BLaER1 treated with 17β-estradiol and CSF1 and Interleukin-3, amounts not matched to agents 10 nM and 100 nM (cell line): ENCODE data around the gene CAMKMT.

Experiments
- H3K27ac ChIP-seq, 11 experiments: shearing (Covaris generic); formaldehyde crosslinking; 2 replicates each; pipeline ENCODE4 v1.8.1; 2022
- H3K27me3 ChIP-seq, 11 experiments: shearing (Covaris generic); formaldehyde crosslinking; 2 replicates each; pipeline ENCODE4 v1.8.1; 2022
- H3K36me3 ChIP-seq, 11 experiments: shearing (Covaris generic); formaldehyde crosslinking; 2 replicates each; pipeline ENCODE4 v1.8.1; 2022
- H3K4me1 ChIP-seq, 10 experiments: shearing (Covaris generic); formaldehyde crosslinking; 2 replicates each; pipeline ENCODE4 v1.8.1; 2022
- H3K4me2 ChIP-seq, 11 experiments: shearing (Covaris generic); formaldehyde crosslinking; 2 replicates each; pipeline ENCODE4 v1.8.1; 2022
- H3K4me3 ChIP-seq, 10 experiments: shearing (Covaris generic); formaldehyde crosslinking; 2 replicates each; pipeline ENCODE4 v1.8.1; 2022
- H3K9ac ChIP-seq, 11 experiments: shearing (Covaris generic); formaldehyde crosslinking; 2 replicates each; pipeline ENCODE4 v1.8.1; 2022
- H3K9me3 ChIP-seq, 11 experiments: shearing (Covaris generic); formaldehyde crosslinking; replicated peaks in 1 of 11; 2 replicates each; pipeline ENCODE4 v1.8.1; 2022
- H4K20me1 ChIP-seq, 11 experiments: shearing (Covaris generic); formaldehyde crosslinking; 2 replicates each; pipeline ENCODE4 v1.8.1; 2022
- Cebpa-rat ChIP-seq, 11 experiments: shearing (Covaris generic); IDR thresholded peaks; 2 replicates each; pipeline ENCODE4 v1.8.1; 2022

The CAMKMT gene

DNA sequence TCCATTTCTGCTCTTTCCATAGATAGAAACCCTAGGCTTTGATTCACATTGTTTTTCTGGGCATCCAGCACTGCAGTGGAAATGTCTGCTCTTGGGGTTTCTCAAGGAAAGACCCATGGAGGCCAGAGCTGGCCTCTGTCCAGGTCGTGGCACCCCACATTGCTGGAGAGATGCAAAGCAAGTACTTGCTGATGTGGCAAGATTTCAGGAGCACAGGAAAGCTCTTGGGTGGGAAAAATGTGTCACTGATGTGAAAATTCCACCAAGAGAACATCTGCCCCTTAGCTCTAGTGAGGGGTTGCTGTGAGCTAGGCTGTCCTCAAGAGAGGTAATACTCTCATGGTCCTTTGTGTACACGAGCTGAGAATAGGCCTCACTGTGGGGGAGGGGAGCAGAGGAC, 423.7 kb downstream of the CAMKMT start:
- no peak overlapping the region for H3K9ac ChIP-seq
- peaks cover 0 to 8% (median 3%) of the 10 kb centered on the region in 10 experiments; a peak in 6 of 20 replicates for H3K4me1 ChIP-seq
- no peak overlapping the region for H3K27ac ChIP-seq
- no peak overlapping the region for H3K4me3 ChIP-seq
- H3K9me3 ChIP-seq = peaks cover 10 to 24% (median 16%) of the 10 kb centered on the region in 11 experiments; a peak in 20 of 22 replicates
- H3K36me3 ChIP-seq = no peaks in the 10 kb centered on the region
- no peak for TF ChIP-seq Cebpa-rat (IDR thresholded peaks at IDR 0.05)
- no peak overlapping the region for H3K4me2 ChIP-seq
- H3K27me3 ChIP-seq = no peaks in the 10 kb centered on the region; a peak in 1 of 22 replicates
- H4K20me1 ChIP-seq = no peaks in the 10 kb centered on the region

DNA sequence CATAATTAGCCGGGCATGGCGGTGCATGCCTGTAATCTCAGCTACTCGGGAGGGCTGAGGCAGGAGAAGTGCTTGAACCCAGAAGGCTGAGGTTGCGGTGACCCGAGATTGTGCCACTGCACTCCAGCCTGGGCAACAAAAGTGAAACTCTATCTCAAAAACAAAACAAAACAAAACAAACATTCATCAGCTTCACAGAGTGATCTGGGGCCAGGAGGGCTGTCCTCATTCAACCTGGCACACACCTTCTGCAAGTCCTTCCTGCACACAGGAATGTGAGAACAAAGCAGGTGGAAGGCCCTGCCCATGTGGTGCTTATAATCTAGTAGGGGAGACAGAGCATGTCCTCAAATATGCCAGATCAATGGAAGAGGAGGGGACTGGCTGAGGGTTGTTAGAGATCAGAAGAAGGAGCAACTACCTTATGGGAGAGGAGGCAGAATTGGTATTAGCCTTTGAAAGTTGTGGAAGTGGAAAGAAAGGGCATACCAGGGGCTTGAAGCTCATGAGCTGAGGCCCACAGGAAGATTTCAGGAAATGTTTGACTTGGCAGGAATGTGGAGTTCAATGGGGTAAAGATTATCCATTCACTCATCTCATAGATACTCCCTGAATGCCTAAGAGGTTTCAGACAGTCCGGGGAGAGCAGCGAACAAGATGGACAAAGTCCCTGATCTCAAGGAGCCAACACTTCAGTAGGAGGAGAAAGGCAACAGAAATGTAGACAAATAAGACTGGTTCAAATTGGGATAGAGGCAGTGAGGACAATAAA, 424.5 kb downstream of the CAMKMT start:
- no peak overlapping the region for H3K4me2 ChIP-seq
- peaks cover 13 to 24% (median 22%) of the 10 kb centered on the region in 11 experiments; a peak in 20 of 22 replicates for H3K9me3 ChIP-seq
- H3K4me3 ChIP-seq = no peak overlapping the region
- H3K36me3 ChIP-seq = no peaks in the 10 kb centered on the region
- H3K4me1 ChIP-seq = peaks cover 0 to 8% (median 3%) of the 10 kb centered on the region in 10 experiments; a peak in 6 of 20 replicates
- no peak for TF ChIP-seq Cebpa-rat (IDR thresholded peaks at IDR 0.05)
- no peaks in the 10 kb centered on the region; a peak in 1 of 22 replicates for H3K27me3 ChIP-seq
- H3K9ac ChIP-seq = no peak overlapping the region
- H4K20me1 ChIP-seq = no peaks in the 10 kb centered on the region
- no peak overlapping the region for H3K27ac ChIP-seq

DNA sequence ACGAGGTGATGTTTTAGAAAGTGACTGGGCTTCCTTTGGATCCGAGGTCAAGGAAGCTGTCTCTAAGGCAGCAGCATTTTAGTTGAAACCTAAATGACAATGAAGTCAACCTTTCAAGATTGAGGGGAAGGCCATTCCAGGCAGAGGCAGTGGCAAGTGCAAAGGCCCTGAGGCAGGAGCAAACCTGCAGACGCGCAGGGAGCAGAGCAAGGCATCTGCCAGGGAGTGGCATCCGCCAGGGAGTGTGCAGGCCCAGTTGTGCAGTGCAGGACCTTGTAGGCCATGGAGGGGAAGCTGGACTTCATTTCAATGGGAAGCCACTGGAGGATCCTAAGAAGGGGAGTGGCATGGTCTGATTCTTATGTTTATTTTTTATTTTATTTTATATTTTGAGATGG, 425.1 kb downstream of the CAMKMT start:
- Histone ChIP-seq H3K27ac (no peak overlapping the region), H3K4me3 (no peak overlapping the region), H3K4me1 (peaks cover 0 to 8% (median 3%) of the 10 kb centered on the region in 10 experiments; a peak in 6 of 20 replicates), H3K27me3 (no peaks in the 10 kb centered on the region; a peak in 1 of 22 replicates), H3K9me3 (peaks cover 14 to 27% (median 22%) of the 10 kb centered on the region in 11 experiments; a peak in 20 of 22 replicates), H3K4me2 (no peak overlapping the region), H4K20me1 (no peaks in the 10 kb centered on the region), H3K9ac (no peak overlapping the region), H3K36me3 (no peaks in the 10 kb centered on the region)
- TF ChIP-seq Cebpa-rat (IDR thresholded peaks at IDR 0.05) = no peak

DNA sequence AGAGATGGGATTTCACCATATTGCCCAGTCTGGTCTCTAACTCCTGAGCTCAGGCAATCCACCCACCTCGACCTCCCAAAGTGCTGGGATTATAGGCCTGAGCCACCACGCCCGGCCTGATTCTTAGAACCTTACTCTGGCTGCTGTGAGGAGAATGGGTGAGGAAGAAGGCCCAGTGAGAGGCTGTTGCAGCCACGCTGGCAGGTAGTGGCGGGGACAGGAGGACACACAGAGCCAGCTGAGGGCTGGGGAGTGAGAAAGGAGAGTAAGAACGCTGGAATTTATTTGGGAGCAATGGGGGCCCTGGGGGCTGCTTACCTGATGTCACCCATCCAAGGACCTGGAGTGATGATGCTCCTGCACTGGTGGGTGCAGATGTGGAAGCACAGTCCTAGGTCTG, 425.9 kb downstream of the CAMKMT start:
- Histone ChIP-seq H3K27ac (no peak overlapping the region), H3K4me2 (no peak overlapping the region), H4K20me1 (no peaks in the 10 kb centered on the region), H3K9ac (no peak overlapping the region), H3K9me3 (peaks cover 6 to 20% (median 14%) of the 10 kb centered on the region in 11 experiments; a peak in 19 of 22 replicates), H3K4me1 (peaks cover 0 to 8% (median 3%) of the 10 kb centered on the region in 10 experiments; a peak in 6 of 20 replicates), H3K4me3 (no peak overlapping the region), H3K36me3 (no peaks in the 10 kb centered on the region), H3K27me3 (no peaks in the 10 kb centered on the region; a peak in 1 of 22 replicates)
- TF ChIP-seq Cebpa-rat (IDR thresholded peaks at IDR 0.05) = no peak

DNA sequence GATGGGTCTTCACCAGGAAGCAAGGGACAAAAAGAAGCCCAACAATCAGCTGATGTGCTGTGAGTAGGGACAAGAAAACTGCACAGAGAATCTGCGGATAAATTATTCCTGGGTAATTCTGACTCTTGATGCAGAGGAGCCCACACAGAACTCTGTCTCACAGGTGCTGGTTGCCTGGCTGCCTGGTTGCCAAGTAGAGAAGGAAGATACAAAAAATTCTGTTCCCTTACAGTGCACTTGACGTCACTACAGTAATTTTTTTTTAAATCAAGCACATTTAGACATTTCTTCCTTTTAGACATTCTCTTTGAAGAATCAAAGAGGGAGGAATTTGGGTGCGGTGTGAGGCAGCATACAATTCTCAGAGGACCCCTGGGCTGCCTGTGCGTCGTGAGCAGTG, 427.7 kb downstream of the CAMKMT start:
- no peak for TF ChIP-seq Cebpa-rat (IDR thresholded peaks at IDR 0.05)
- peak overlapping the region in 4 of 11 experiments; percentile 2 to 55 (median 10); a peak in 6 of 22 replicates for H3K4me2 ChIP-seq
- H3K27me3 ChIP-seq = no peaks in the 10 kb centered on the region; a peak in 1 of 22 replicates
- H3K4me3 ChIP-seq = no peak overlapping the region
- H3K9me3 ChIP-seq = peaks cover 5 to 16% (median 11%) of the 10 kb centered on the region in 11 experiments; a peak in 12 of 22 replicates
- no peaks in the 10 kb centered on the region for H4K20me1 ChIP-seq
- H3K36me3 ChIP-seq = no peaks in the 10 kb centered on the region
- H3K27ac ChIP-seq = no peak overlapping the region
- peaks cover 0 to 8% (median 3%) of the 10 kb centered on the region in 10 experiments; a peak in 6 of 20 replicates for H3K4me1 ChIP-seq
- no peak overlapping the region for H3K9ac ChIP-seq

DNA sequence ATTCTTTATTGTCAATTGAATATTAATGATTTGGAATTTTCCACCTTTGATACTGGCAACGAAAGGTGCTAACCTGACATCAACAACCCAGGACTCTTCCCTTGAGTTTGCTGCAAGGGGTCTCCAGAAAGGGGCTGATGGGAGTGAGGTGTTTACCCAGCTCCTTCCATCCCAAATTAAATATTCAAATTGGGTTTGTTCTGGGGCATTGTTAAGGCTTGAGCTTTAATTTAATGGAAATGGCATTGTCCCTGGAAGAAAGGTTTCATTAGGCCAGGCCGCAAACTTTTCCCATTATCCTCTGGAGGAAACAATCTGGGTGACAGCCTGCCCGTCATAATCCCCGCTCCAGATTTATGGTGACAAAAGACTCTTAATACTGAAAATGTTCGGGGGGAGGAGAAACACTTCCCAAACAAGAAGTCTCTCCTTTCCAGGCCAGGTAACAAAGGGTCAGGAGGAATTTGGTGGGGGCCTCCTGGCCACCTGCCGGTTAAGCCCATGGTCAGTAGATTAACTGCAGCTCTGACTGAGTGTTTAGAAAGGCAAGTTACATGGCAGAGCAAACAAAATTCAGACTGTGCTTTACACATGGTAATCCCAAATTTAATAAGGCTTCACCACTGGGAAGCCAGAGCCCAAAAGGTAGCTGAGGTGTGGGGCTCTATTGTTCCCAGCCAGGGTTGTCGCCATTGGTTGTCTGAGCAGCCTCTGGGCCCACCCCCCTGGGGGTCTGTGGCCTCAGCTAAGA, 428.4 kb downstream of the CAMKMT start:
- Histone ChIP-seq H3K36me3 (no peaks in the 10 kb centered on the region), H3K9me3 (peaks cover 5 to 16% (median 11%) of the 10 kb centered on the region in 11 experiments; a peak in 12 of 22 replicates), H4K20me1 (no peaks in the 10 kb centered on the region), H3K27me3 (no peaks in the 10 kb centered on the region; a peak in 1 of 22 replicates), H3K4me1 (peaks cover 0 to 8% (median 3%) of the 10 kb centered on the region in 10 experiments; a peak in 6 of 20 replicates), H3K9ac (no peak overlapping the region), H3K4me2 (peak overlapping the region in 3 of 11 experiments; percentile 7 to 55 (median 12); a peak in 5 of 22 replicates), H3K27ac (no peak overlapping the region), H3K4me3 (no peak overlapping the region)
- no peak for TF ChIP-seq Cebpa-rat (IDR thresholded peaks at IDR 0.05)

DNA sequence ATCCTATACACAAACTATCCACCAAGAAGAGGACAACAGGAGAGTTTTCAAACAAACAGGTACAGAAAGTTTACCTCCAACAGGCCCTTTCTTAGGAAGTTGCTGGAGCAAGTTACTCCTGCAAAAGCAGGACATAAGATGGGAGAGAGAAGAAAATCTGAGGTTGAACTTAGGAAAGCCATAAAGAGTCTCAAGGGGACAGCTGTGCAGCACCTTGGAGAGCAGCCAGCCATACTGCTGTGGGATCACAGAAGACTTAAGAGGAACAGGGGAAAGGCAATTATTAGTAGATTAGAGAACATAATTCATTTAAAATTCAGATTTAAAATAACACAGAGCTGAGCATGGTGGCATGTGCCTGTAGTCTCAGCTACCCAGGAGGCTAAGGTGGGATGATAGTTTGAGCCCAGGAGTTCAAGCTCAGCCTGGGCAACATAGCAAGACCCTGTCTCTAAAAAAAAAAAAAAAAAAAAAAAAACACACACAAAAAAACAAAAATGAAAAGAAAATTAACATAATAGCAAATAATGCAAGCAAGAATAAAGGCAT, 431.6 kb downstream of the CAMKMT start:
- peaks cover 5 to 16% (median 11%) of the 10 kb centered on the region in 11 experiments; a peak in 12 of 22 replicates for H3K9me3 ChIP-seq
- no peak overlapping the region for H3K9ac ChIP-seq
- TF ChIP-seq Cebpa-rat (IDR thresholded peaks at IDR 0.05) = no peak
- no peak overlapping the region for H3K27ac ChIP-seq
- peaks cover 7 to 16% (median 8%) of the 10 kb centered on the region in 11 experiments; a peak in 20 of 22 replicates for H3K27me3 ChIP-seq
- H3K36me3 ChIP-seq = no peaks in the 10 kb centered on the region
- H3K4me2 ChIP-seq = no peak overlapping the region
- H4K20me1 ChIP-seq = 0 out of 22 replicates have a peak, but pooled peaks cover 0 to 8% (median 0%) of the 10 kb centered on the region in 11 experiments
- H3K4me1 ChIP-seq = peaks cover 0 to 8% (median 3%) of the 10 kb centered on the region in 10 experiments; a peak in 6 of 20 replicates
- H3K4me3 ChIP-seq = no peak overlapping the region

DNA sequence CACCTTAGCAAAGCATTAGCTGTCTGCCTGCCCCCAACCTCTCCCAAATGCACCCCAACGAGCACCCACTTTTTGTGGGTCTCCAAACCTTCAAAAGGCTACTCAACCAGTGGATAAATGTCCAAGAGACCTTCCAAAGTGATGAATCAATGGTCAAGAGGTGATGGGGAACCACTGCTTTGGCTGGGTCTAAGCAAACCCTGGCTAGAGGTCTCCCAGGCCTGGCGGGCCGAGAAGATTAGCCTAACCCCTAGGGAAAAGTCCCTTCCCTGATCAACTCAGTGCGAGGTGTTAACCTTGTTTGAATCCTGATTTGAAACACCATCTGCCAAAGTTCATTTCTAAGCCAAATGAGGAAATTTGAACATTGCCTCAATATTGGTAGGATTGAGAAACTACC, 435.0 kb downstream of the CAMKMT start:
- Histone ChIP-seq H3K9me3 (peaks cover 0 to 3% (median 0%) of the 10 kb centered on the region in 11 experiments; a peak in 4 of 22 replicates), H3K27me3 (peaks cover 41 to 50% (median 42%) of the 10 kb centered on the region in 11 experiments), H3K9ac (no peak overlapping the region), H3K36me3 (no peaks in the 10 kb centered on the region), H3K4me2 (no peak overlapping the region), H3K4me1 (peaks cover 0 to 4% (median 0%) of the 10 kb centered on the region in 10 experiments; a peak in 1 of 20 replicates), H3K4me3 (no peak overlapping the region), H3K27ac (no peak overlapping the region), H4K20me1 (peaks cover 0 to 25% (median 11%) of the 10 kb centered on the region in 11 experiments; a peak in 16 of 22 replicates)
- no peak for TF ChIP-seq Cebpa-rat (IDR thresholded peaks at IDR 0.05)
